ENCODE measurements around the gene CLCF1.

The CLCF1 gene

DNA sequence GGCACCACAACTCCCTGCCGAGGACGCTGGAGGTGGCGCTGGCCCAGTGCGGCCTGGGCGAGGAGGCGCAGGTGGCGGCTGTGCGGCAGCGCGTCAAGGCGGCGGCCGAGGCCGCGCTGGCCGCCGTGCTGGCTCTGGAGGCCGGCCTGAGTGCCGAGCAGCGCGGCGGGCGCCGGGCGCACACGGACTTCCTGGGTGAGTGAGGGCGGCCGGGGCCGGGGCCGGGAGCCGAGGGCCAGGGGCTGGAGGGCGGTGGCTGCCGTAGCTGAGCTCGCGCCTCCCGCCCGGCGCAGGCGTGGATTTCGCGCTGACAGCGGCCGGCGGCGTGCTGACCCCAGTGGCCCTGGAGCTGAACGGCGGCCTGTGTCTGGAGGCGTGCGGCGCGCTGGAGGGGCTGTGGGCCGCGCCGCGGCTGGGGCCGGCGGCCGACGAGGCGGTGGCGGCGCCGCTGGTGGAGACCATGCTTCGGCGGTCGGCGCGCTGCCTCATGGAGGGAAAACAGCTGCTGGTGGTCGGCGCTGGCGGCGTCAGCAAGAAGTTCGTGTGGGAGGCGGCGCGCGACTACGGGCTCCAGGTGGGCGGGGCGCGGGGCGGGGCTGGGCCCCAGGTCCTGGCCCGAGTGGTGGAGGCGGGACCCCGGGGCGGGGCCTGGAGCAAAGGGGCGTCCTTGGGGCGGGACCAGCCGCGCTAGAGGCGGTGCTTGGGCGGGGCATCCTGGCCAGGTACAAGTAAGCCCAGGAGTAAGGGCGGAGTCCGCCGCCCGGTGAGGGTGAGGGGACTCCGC, 47.4 kb upstream of the CLCF1 start:
- Histone ChIP-seq H3K4me1 (ENCODE audit: insufficient read depth, low read length, poor library complexity, severe bottlenecking) (peaks cover 48% of the 10 kb centered on the region), H2AFZ (ENCODE audit: low read length) (no peak overlapping the region)
- TF ChIP-seq CTCF (conservative IDR thresholded peaks at IDR 0.05; ENCODE audit: low read length) (no peak), EZH2phosphoT487 (IDR thresholded peaks at IDR 0.05; ENCODE audit: borderline replicate concordance) (no peak)

GRCh38 chr11:67420147-67420645, 46.8 kb upstream of the CLCF1 start:
- Histone ChIP-seq H3F3A (ENCODE audit: low read depth) (0 out of 2 replicates have a peak, but pooled peaks cover under 1% of the 10 kb centered on the region), H3K27me3 (ENCODE audit: insufficient read depth, low read length, poor library complexity, severe bottlenecking) (no peaks in the 10 kb centered on the region), H3K9me2 (replicated peaks; ENCODE audit: low read depth, low read length) (no peaks in the 10 kb centered on the region), H3K4me2 (ENCODE audit: low read depth, low read length, poor library complexity, severe bottlenecking) (peak overlapping the region; percentile 75), H3K4me1 (ENCODE audit: insufficient read depth, low read length, poor library complexity, severe bottlenecking) (peaks cover 48% of the 10 kb centered on the region), H3K4me3 (ENCODE audit: low read length, poor library complexity, severe bottlenecking) (peak overlapping the region; percentile 74), H4K20me1 (ENCODE audit: insufficient read depth, low read length, poor library complexity, severe bottlenecking) (no peaks in the 10 kb centered on the region), H3K36me3 (ENCODE audit: insufficient read depth, low read length) (no peaks in the 10 kb centered on the region), H3K9me3 (ENCODE audit: insufficient read depth, low read depth, low read length) (no peaks in the 10 kb centered on the region), H2AFZ (ENCODE audit: low read length) (no peak overlapping the region), H3K79me2 (ENCODE audit: insufficient read depth, low read length) (peaks cover 23% of the 10 kb centered on the region; the same call in 1 of the 2 replicates), H3K9ac (ENCODE audit: low read depth, low read length, poor library complexity, severe bottlenecking) (peak overlapping the region; percentile 72)
- TF ChIP-seq EZH2phosphoT487 (IDR thresholded peaks at IDR 0.05; ENCODE audit: borderline replicate concordance) (no peak), CTCF (conservative IDR thresholded peaks at IDR 0.05; ENCODE audit: low read length) (no peak)

More for the DNA sequence above, 47.4 kb upstream of the CLCF1 start:
- Histone ChIP-seq H3K9ac (ENCODE audit: low read depth, low read length, poor library complexity, severe bottlenecking) (peak overlapping the region; percentile 72), H3K4me3 (ENCODE audit: low read length, poor library complexity, severe bottlenecking) (peak overlapping the region; percentile 74), H3K4me2 (ENCODE audit: low read depth, low read length, poor library complexity, severe bottlenecking) (peak overlapping the region; percentile 75), H3K27me3 (ENCODE audit: insufficient read depth, low read length, poor library complexity, severe bottlenecking) (no peaks in the 10 kb centered on the region), H4K20me1 (ENCODE audit: insufficient read depth, low read length, poor library complexity, severe bottlenecking) (no peaks in the 10 kb centered on the region), H3K36me3 (ENCODE audit: insufficient read depth, low read length) (no peaks in the 10 kb centered on the region), H3K9me3 (ENCODE audit: insufficient read depth, low read depth, low read length) (no peaks in the 10 kb centered on the region), H3K79me2 (ENCODE audit: insufficient read depth, low read length) (peaks cover 23% of the 10 kb centered on the region; the same call in 1 of the 2 replicates), H3K9me2 (replicated peaks; ENCODE audit: low read depth, low read length) (no peaks in the 10 kb centered on the region), H3F3A (ENCODE audit: low read depth) (peaks cover 4% of the 10 kb centered on the region; the same call in 1 of the 2 replicates)

DNA sequence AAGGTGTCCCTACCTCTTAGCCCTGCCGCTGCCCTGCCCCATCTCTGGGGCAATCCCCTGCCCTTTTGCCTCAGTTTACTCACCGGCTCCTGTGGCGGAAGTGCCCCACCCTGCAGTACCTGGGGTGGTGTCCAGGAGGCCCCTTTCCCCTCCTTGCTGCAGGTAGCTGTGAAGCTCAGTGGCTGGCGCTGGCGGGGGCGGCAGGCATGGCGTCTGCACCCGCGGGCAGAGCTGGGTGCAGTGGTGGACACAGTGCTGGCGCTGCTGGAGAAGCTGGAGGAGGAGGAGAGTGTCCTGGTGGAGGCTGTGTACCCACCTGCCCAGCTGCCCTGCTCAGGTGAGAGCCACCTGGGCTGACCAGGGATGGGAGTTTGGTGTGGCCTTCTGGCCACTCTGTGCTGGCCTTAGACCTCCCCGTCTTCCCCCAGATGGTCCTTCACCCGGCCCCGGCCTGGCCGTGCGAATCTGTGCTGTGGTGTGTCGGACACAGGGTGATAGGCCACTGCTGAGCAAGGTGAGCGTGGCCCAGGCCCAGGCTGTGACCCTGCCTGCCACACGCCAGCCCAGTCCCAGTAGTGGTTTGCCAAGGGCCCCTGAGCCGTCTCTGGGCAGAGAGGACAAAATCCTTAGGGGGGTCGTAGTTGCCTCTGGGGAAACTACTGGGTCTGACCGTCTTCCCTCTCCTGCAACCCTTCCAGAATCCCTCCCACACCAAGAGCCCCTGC, 46.1 kb upstream of the CLCF1 start:
- no peaks in the 10 kb centered on the region for H3K9me2 ChIP-seq (replicated peaks; ENCODE audit: low read depth, low read length)
- no peaks in the 10 kb centered on the region for H3K36me3 ChIP-seq (ENCODE audit: insufficient read depth, low read length)
- no peaks in the 10 kb centered on the region for H3K9me3 ChIP-seq (ENCODE audit: insufficient read depth, low read depth, low read length)
- no peaks in the 10 kb centered on the region for H3F3A ChIP-seq (ENCODE audit: low read depth)
- H3K4me2 ChIP-seq (ENCODE audit: low read depth, low read length, poor library complexity, severe bottlenecking) = peak overlapping the region; percentile 75
- peaks cover 23% of the 10 kb centered on the region; the same call in 1 of the 2 replicates for H3K79me2 ChIP-seq (ENCODE audit: insufficient read depth, low read length)
- no peaks in the 10 kb centered on the region for H4K20me1 ChIP-seq (ENCODE audit: insufficient read depth, low read length, poor library complexity, severe bottlenecking)
- peak overlapping the region; percentile 72 for H3K9ac ChIP-seq (ENCODE audit: low read depth, low read length, poor library complexity, severe bottlenecking)
- H3K4me1 ChIP-seq (ENCODE audit: insufficient read depth, low read length, poor library complexity, severe bottlenecking) = peaks cover 44% of the 10 kb centered on the region
- H3K27me3 ChIP-seq (ENCODE audit: insufficient read depth, low read length, poor library complexity, severe bottlenecking) = no peaks in the 10 kb centered on the region
- H3K4me3 ChIP-seq (ENCODE audit: low read length, poor library complexity, severe bottlenecking) = peak overlapping the region; percentile 74
- H2AFZ ChIP-seq (ENCODE audit: low read length) = no peak overlapping the region
- TF ChIP-seq EZH2phosphoT487 (IDR thresholded peaks at IDR 0.05; ENCODE audit: borderline replicate concordance) (no peak), CTCF (conservative IDR thresholded peaks at IDR 0.05; ENCODE audit: low read length) (no peak)
